NK-92 treated with Interleukin-12 subunit alpha and Interleukin-12 subunit beta, amount 100 ng/mL, for 24 hours (cell line): ENCODE data around the gene FARP1.

Source experiments
- DNase-seq: peaks from one replicate; lab custom pipeline; 2025; lab: John Stamatoyannopoulos, UW

FARP1 gene

GRCh38 chr13:98429081-98429480, 286.2 kb downstream of the FARP1 start:
- DNase-seq, result no peak

GRCh38 chr13:98429531-98429930, 286.6 kb downstream of the FARP1 start:
- DNase-seq, result no peak

- DNase-seq, result no peak
Measured at GRCh38 chr13:98429977-98430736, 287.3 kb downstream of the FARP1 start.

GRCh38 chr13:98432638-98433037, 289.7 kb downstream of the FARP1 start:
- DNase-seq, result no peak

- DNase-seq, result no peak
Measured at GRCh38 chr13:98433654-98434053, 290.8 kb downstream of the FARP1 start.

GRCh38 chr13:98434060-98434459, 291.2 kb downstream of the FARP1 start:
- no peak for DNase-seq

- DNase-seq, result no peak
Measured at GRCh38 chr13:98435376-98435775, 292.5 kb downstream of the FARP1 start.

GRCh38 chr13:98436233-98436910, 293.5 kb downstream of the FARP1 start:
- no peak for DNase-seq

GRCh38 chr13:98438246-98439125, 295.6 kb downstream of the FARP1 start:
- no peak for DNase-seq

- no peak for DNase-seq
Measured at GRCh38 chr13:98439126-98439828, 296.4 kb downstream of the FARP1 start.

GRCh38 chr13:98439896-98440295, 297.0 kb downstream of the FARP1 start:
- DNase-seq, result no peak

GRCh38 chr13:98440390-98441055, 297.6 kb downstream of the FARP1 start:
- DNase-seq, result no peak

- no peak for DNase-seq
Measured at GRCh38 chr13:98441056-98441676, 298.3 kb downstream of the FARP1 start.

GRCh38 chr13:98442391-98443230, 299.7 kb downstream of the FARP1 start:
- no peak for DNase-seq

GRCh38 chr13:98443329-98443728, 300.4 kb downstream of the FARP1 start:
- no peak for DNase-seq

- DNase-seq, result no peak
Measured at GRCh38 chr13:98443800-98444325, 301.0 kb downstream of the FARP1 start.

- DNase-seq, result no peak
Measured at GRCh38 chr13:98444381-98444780, 301.5 kb downstream of the FARP1 start.

- DNase-seq, result peak; percentile 47
Measured at GRCh38 chr13:98445340-98446233, 302.7 kb downstream of the FARP1 start.

- no peak for DNase-seq
Measured at GRCh38 chr13:98446234-98446621, 303.3 kb downstream of the FARP1 start.
